NOMO-1 treated with DMSO at 0.1 percent for 48 hours (cell line): ENCODE results near the gene ARHGAP10.

Experiments
- DNase-seq: peaks from one replicate; lab custom pipeline; 2025; ENCODE audit not compliant: unreplicated experiment; lab: John Stamatoyannopoulos, UW

ARHGAP10 gene, protein sequence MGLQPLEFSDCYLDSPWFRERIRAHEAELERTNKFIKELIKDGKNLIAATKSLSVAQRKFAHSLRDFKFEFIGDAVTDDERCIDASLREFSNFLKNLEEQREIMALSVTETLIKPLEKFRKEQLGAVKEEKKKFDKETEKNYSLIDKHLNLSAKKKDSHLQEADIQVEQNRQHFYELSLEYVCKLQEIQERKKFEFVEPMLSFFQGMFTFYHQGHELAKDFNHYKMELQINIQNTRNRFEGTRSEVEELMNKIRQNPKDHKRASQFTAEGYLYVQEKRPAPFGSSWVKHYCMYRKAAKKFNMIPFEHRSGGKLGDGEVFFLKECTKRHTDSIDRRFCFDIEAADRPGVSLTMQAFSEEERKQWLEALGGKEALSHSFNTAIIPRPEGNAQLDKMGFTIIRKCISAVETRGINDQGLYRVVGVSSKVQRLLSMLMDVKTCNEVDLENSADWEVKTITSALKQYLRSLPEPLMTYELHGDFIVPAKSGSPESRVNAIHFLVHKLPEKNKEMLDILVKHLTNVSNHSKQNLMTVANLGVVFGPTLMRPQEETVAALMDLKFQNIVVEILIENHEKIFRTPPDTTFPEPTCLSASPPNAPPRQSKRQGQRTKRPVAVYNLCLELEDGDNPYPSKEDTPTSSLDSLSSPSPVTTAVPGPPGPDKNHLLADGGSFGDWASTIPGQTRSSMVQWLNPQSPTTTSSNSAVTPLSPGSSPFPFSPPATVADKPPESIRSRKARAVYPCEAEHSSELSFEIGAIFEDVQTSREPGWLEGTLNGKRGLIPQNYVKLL

GRCh38 chr4:147731580-147732517 is at the start of gene ARHGAP10:
Gene ARHGAP10 (plus strand): TSS chr4:147732088. CDS start chr4:147732302, 214 bp downstream.
- peak; percentile 37 for DNase-seq

DNA sequence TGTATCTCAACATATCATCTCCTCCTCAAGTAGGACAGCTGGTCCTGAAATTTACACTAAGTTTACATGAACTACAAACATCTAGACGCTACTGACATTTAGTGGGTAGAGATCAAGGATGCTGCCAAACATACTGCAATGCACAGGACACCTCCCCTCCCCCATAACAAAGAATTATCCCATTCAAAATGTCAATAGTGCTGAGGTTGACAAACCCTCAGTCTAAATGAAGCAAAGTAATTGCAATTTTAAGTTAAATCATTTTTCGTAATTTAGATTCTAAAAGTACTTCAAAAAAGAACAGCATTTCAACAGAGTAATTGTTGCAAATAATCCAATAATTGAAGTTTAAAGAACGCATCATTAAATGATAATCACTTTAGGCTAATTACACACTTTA is 49.1 kb upstream of the ARHGAP10 start:
- DNase-seq, result no peak

- peak; percentile 21 for DNase-seq
These were observed 48.7 kb upstream of the ARHGAP10 start for GRCh38 chr4:147683188-147683591.

DNA sequence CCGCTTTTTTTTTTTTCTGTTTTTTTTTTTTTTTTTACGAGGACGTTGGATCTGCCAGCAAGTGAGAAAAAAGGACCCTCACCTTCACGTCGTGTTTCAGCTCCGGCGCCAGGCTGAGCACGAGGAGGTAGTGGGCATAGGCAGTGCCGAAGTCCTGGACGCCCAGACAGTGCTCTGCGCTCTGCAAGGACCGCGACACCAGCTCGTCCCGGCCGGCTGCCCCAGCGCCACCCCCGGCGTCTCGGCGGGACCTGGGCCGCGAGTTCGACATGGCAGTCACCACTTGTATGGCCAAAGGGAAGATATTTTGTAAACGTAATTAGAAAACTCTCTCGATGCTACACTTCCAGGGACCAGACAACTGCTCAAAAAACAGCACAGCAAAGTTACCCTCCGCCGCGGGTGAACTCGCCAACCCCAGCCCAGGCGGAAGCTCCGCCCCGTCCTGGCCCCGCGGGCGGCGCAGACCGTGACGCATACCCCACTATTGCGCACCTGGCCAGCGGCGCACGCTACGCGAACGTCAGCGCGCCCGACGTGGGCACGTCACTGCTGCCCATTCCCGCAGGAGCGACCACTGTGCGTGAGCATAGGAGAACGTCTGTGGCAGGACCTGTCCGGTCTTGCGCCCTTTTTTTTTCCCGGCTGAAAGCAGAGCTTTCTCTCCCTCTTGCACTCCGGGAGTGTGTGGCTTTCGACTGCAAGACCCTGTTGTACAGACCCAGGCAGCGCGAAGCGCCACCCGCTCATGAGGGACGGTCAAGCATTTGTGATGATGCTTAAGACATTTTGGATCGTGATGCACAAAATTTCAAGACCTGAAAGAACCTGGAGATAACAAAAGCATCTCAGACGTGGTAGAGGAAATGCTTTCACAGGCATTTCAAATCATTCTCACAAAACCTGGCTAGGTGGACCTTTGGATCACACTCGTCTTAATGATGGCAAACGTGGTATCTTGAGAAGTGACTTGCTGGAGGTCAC is 47.9 kb upstream of the ARHGAP10 start, which contains the start of gene PRMT9:
TSS of gene PRMT9 (minus strand) at position 447 of the 984 bp plus-strand sequence. CDS start at position 271, 176 bp downstream.
- peak; percentile 74 for DNase-seq

DNA sequence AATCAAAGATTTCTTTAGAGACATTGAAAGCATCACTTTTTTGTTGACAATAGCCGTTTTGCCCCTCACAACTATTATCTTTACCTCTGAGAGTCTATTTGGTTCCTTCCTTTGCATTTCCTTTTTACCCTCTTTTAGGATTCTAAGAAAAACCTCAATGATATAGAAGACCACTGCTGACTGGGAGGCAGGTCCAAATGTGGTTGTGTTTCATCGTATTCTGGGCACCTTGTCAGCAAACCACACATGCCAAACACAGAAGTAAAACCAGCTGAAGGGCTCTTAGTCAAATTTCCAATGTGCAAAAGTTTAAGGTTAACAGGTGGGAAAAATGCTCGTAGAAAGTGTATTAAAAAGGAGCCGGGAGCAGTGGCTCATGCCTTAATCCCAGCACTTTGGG is 42.8 kb upstream of the ARHGAP10 start:
- DNase-seq, result no peak

DNA sequence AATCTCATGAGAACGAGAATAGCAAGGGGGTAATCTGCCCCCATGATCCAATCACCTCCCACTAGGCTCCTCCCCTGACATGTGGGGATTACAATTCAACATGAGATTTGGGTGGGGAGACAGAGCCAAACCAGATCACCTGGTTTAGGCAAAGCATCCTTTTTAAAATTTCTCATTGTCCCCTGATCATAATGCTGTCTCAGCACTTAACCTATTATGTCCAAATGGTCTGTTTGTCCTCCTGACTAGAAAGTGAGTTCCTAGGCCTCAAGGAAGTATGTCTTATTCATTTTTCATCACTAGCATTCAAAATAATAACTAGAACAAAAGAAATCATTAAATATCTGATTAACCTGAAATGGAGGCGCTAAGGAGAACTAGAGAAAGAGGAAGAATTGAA is 40.1 kb upstream of the ARHGAP10 start:
- no peak for DNase-seq

GRCh38 chr4:147693218-147693617 is 38.7 kb upstream of the ARHGAP10 start:
- DNase-seq, result no peak

DNA sequence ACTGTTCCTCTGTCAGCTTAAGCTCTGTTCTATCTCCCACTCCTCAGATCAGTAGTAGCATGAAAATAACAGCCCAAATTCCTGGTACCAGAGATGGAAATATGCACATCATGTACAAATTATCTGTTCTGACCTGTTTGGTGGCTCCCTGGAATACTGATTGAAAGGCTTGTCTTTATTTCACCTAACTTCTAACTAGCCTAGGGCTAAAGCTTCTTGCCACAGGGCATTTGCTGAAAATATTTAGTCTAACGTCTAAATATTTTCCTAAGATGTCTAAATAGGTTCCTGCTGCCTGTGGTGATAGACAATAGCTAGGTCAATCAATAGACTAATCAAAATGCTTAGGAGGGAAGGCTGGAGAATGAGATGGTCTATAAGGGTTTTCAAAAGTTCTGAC is 35.0 kb upstream of the ARHGAP10 start:
- no peak for DNase-seq

- no peak for DNase-seq
These were observed 27.0 kb upstream of the ARHGAP10 start for GRCh38 chr4:147704846-147705245.

DNA sequence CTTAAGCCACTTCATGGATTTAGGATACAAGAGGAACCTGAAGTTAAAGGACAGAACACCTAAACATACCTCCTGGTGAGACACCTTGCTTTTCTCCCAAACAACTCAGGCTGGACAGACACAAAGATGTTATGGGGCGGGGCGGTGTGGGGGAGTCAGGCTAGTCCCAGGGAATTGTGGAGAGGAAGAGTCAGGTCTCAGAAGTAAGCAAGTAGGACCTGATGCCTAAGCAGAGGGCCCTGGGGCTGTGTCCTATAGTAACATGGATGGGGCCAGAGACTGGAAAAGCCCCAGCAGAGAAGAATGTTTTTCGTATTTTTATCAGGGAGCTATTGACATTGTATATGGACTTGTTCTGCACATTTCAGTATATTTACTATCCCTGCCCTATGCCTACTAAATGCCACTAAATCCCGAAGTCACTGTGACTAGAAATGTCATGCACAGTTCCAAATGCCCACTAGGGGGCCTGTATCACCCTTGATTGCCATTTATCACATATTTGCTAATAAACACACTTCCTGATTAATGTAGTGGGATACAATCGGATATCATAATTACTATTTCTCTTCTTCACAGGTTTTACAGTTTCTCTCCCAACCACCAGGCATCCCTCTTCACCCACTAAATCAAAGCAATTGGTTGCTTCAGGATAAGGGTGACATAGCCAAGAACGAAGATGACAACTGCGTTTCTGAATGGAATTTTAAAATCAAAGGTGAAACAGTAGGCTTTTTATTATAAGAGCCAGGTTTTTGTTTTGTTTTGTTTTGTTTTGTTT is 23.8 kb upstream of the ARHGAP10 start:
- DNase-seq, result peak; percentile 22

DNA sequence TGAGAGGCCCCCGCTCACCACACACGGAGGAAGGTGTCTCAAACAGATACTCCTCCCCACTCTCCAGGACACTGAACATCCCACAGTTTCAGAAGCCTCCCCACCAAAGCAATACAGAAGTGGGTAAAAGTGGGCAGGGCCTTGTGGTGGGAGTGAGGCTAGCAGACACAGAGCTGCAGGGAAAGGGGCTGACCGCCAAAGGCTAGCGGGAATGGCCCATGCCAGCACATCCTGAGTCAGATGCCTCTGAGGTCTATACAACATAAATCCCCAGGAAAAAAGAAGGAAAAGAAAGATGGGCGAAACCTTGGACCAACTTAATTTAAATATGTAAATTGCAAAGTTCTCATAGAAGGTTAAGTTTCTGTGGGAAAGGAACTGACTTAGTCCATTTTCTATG is 21.9 kb upstream of the ARHGAP10 start:
- DNase-seq, result no peak

- DNase-seq, result no peak
These were observed 17.1 kb upstream of the ARHGAP10 start for GRCh38 chr4:147714575-147715401.

GRCh38 chr4:147717878-147718277 is 14.0 kb upstream of the ARHGAP10 start:
- DNase-seq, result peak; percentile 55

DNA sequence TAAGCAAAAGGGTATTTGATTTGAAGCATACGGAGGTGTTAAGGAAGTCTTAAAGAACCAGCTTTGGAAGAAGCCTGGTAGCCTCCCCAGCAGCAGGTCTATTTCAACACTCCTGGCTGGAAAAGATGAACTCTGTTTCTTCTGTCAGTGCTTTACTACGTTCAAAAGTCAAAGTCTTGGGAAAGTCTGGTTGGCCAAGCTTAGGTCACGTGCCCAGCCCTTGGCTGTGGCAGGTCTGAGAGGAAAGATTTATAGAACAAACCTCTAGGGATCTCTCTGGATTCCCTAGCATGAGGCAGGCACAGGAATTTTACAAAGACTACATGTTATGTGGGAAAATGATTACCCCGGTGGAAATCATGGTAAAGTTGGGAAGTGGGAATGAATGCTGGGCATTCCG is 8.6 kb upstream of the ARHGAP10 start:
- DNase-seq, result no peak

DNA sequence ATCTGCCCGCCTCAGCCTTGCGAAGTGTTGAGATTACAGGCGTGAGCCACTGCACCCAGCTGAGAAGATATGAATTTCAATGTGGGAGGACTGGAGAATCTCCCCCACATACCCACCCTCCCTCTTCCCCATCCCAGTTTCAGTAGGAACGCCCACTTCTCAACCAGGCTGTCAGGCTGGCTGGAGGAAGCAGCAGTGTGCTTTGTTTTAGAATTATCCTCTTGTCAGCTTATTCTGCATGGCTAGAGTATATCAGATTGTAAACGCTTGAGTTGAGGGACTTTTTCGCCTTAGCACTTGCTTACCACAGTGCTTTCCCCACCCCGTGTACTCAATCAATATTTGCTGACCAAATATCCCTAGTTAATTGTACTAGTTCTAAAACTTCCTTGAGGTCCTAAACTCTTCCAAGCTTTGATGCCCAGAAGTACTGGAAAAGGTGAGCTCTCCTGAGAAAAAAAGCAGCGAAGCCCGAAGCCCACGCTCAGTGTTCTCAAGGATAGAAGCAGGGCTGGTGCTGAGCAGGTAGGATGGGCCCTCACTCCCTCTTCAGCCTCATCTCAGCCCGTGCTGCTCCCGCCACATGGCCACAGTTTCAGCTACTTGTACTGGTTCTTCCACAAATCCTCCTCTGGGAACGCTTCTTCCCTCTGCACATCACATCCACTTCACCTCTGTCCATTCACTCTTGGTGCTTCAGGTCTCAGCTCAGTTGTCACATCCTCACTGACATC is 7.3 kb upstream of the ARHGAP10 start:
- no peak for DNase-seq

GRCh38 chr4:147725673-147726072 is 6.2 kb upstream of the ARHGAP10 start:
- DNase-seq, result no peak

GRCh38 chr4:147727476-147728028 is 4.3 kb upstream of the ARHGAP10 start:
- no peak for DNase-seq
